Brain microvascular endothelial cell (primary cell): Measurements from ENCODE around the gene ADGRG6.

ENCODE experiments used
- DNase-seq: peaks from one replicate; pipeline ENCODE4 v3.0.0-alpha.2; 2020
- H3K27ac ChIP-seq: fragments of 250-450 bp; sonication (Bioruptor Pico); 2 replicates; pipeline ENCODE4 v1.5.1; 2020; ENCODE audit warnings: mild to moderate bottlenecking, moderate library complexity
- H3K27me3 ChIP-seq: fragments of 250-450 bp; sonication (Bioruptor Pico); replicated peaks from 2 replicates; pipeline ENCODE4 v1.5.1; 2020; ENCODE audit warnings: mild to moderate bottlenecking
- H3K36me3 ChIP-seq: fragments of 250-450 bp; sonication (Bioruptor Pico); replicated peaks from 2 replicates; pipeline ENCODE4 v1.5.1; 2020; ENCODE audit warnings: mild to moderate bottlenecking
- H3K4me3 ChIP-seq: 2 replicates; pipeline ENCODE4 v1.5.1; 2011; ENCODE audit warnings: low read depth, mild to moderate bottlenecking, control low read depth, low read length, moderate library complexity
- in situ Hi-C: cut with HindIII; loops from 2 replicates; pipeline ENCODE4 v1.10.0; 2017; ENCODE audit warnings: low sequenced_read_pairs, low pct_ligation_motif_present
- TF ChIP-seq, protein P1 (sequence below): IDR thresholded peaks from 2 replicates; pipeline ENCODE4 v1.5.1; 2011; ENCODE audit warnings: low read depth, mild to moderate bottlenecking, moderate library complexity, low read length, control low read depth, inconsistent platforms; ENCODE audit errors: missing control alignments

ADGRG6 gene

DNA sequence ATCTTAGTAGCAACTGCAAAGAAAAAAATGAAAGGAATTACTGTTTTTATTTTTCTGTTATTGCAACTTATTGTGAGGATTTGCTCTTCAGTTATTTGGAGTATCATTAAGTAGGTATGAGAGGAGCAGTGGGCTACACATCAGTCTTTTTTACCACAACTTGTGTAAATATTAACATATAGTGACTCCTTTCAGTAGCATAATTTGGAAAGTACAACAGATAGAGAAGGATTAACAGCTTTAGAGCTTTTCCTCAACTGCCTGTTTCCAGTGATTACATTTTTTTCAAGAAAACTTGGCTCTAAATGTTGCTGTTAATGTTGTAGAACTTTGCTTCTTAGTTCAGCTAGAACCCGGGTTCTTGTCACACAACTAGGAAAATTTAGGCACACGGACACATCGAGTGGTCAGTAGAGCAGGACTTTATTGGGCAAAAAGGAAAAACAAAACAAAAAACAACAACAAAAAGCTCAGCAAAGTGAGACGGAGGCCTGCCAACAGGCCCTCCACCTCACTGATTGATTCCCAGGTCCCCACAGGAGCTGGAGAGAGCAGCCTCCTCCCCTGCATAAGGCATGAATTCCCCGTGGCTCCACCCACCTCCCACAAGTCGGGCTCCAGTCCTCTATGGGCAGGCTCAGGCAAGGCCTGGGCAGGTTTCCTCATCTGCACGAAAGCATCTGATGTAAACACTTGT lies 75.1 kb downstream of the ADGRG6 start:
- in situ Hi-C loops: no loop called here
- Histone ChIP-seq H3K4me3 (no peak overlapping the region), H3K27me3 (no peaks in the 10 kb centered on the region), H3K27ac (no peak overlapping the region), H3K36me3 (no peaks in the 10 kb centered on the region)
- TF ChIP-seq, protein P1, sequence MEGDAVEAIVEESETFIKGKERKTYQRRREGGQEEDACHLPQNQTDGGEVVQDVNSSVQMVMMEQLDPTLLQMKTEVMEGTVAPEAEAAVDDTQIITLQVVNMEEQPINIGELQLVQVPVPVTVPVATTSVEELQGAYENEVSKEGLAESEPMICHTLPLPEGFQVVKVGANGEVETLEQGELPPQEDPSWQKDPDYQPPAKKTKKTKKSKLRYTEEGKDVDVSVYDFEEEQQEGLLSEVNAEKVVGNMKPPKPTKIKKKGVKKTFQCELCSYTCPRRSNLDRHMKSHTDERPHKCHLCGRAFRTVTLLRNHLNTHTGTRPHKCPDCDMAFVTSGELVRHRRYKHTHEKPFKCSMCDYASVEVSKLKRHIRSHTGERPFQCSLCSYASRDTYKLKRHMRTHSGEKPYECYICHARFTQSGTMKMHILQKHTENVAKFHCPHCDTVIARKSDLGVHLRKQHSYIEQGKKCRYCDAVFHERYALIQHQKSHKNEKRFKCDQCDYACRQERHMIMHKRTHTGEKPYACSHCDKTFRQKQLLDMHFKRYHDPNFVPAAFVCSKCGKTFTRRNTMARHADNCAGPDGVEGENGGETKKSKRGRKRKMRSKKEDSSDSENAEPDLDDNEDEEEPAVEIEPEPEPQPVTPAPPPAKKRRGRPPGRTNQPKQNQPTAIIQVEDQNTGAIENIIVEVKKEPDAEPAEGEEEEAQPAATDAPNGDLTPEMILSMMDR: no peak
- DNase-seq: no peak

DNA sequence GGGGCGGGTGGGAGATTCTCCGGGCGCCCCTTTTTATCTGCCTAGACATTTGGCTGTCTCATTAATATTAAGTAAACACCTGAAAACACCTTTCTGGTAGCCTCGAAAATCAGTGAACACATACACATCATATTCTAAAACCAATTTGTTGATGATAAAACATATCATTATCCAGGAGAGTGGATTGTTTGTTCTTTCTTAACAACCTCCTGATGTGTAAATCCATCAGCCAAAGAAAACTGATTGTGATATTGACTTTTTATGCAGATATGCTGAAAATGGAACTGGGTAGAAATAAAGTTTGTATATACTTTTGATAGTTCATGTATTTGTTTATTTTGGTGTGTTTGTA lies 75.7 kb downstream of the ADGRG6 start:
- no peaks in the 10 kb centered on the region for H3K27me3 ChIP-seq
- TF ChIP-seq, protein P1: no peak
- no peak overlapping the region for H3K4me3 ChIP-seq
- no peaks in the 10 kb centered on the region for H3K36me3 ChIP-seq
- DNase-seq: no peak
- H3K27ac ChIP-seq: peak overlapping the region; percentile 59
- in situ Hi-C loops: no loop called here

DNA sequence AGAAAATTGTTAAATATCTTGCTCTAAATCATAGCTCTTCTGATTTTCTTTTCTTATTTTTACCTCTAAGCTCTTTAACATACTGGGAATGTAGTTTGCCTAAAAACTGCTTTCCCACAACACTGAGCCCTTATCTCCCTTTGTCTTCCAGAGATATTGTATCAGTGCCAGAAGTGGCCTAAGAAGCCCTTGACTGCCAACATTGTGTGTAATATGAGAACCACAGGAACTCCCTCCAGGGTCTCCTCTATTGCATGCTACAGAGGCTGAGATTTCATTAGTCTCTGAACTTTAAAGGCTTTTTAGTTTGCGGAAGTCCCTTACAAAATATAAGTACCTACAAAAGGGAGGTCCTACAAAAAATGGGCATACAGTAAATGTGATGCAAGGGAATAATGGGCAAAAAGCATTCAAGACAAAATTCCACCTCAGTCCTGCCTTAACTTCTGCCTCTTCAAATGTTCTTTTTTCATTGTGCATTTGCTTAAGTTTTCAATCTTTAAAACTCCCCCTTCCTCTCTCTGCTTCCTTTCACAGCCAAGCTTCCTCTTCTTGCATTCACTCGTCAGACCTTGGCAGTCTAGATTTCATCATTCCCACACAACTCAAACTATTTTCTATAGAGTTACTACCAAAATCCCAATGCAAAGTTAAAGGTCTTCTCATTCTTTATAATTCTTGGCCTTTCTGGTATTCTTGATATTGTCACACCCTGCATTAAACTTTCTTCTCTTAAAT lies 76.5 kb downstream of the ADGRG6 start:
- in situ Hi-C loops: no loop called here

DNA sequence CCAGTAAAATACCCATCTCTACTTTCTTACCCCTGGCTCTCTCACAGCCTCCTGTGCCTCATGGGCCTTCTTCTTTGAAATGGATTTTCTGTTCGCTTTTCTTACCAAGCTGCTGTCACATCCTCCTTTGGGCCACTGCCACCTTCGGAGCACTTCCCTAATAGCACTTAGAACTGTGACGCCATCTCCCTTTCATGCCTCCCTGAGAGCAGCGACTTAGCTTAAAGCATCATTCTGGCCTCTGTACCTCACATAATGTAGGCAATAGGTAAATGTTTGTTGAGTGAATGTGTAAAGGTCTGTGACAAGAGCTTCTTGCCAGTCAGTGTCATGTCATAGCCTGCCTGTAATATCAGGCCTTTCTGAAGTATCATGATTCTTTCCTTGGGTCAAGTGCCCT lies 78.8 kb downstream of the ADGRG6 start:
- Histone ChIP-seq H3K4me3 (no peak overlapping the region), H3K36me3 (no peaks in the 10 kb centered on the region), H3K27ac (no peak overlapping the region), H3K27me3 (no peaks in the 10 kb centered on the region)
- DNase-seq: no peak
- TF ChIP-seq, protein P1: no peak
- in situ Hi-C loops: no loop called here

More for the DNA sequence above, 76.5 kb downstream of the ADGRG6 start:
- peak; percentile 84 for DNase-seq
- H3K4me3 ChIP-seq: no peak overlapping the region
- TF ChIP-seq, protein P1: no peak
- H3K27me3 ChIP-seq: no peaks in the 10 kb centered on the region
- no peaks in the 10 kb centered on the region for H3K36me3 ChIP-seq
- peak overlapping the region; percentile 59 for H3K27ac ChIP-seq

DNA sequence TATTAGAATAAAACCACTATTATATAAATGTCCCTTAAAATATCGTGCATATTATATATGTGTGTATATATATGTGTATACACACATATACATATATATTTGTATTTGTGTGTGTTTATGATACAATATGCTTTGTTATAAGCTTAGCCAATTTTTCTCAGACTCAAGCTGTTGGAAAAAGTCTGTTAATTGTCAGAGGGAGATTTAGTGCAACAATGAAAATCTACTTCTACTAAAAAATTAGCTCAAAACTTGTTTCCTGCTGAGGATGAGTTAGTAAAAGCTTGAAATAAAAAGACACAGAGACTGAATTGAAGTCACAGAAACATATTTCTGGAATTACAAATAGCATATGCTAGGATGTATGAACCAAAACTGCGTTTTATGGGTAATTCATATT lies 79.4 kb downstream of the ADGRG6 start:
- TF ChIP-seq, protein P1: no peak
- in situ Hi-C loops: no loop called here
- Histone ChIP-seq H3K27me3 (no peaks in the 10 kb centered on the region), H3K36me3 (no peaks in the 10 kb centered on the region), H3K27ac (no peak overlapping the region), H3K4me3 (no peak overlapping the region)
- no peak for DNase-seq
